HFFc6 (cell line): ENCODE results near the gene GSK3A. TPM values are rescaled to one million over a fixed set of nuclear protein-coding genes. Genes with fewer than 3 reads are reported as not detected.

Source experiments
- DNase-seq: peaks from one replicate; pipeline ENCODE4 v3.0.0-alpha.2; 2018
- H3K27ac Mint-ChIP-seq: 2 replicates; pipeline ENCODE4 v1.8.0; 2020; ENCODE audit warnings: mild to moderate bottlenecking, mixed read lengths
- H3K27me3 Mint-ChIP-seq: 2 replicates; pipeline ENCODE4 v1.8.0; 2021; ENCODE audit warnings: mild to moderate bottlenecking, moderate library complexity, mixed read lengths; ENCODE audit not compliant: insufficient read depth
- H3K36me3 Mint-ChIP-seq: 2 replicates; pipeline ENCODE4 v1.8.0; 2021; ENCODE audit warnings: low read depth, mixed read lengths
- H3K4me1 Mint-ChIP-seq: 2 replicates; pipeline ENCODE4 v1.8.0; 2020; ENCODE audit warnings: low read depth, mixed read lengths
- H3K4me3 Mint-ChIP-seq: 2 replicates; pipeline ENCODE4 v1.8.0; 2020; ENCODE audit warnings: mild to moderate bottlenecking, moderate library complexity, mixed read lengths
- H3K9me3 Mint-ChIP-seq: 2 replicates; pipeline ENCODE4 v1.8.0; 2020; ENCODE audit warnings: mild to moderate bottlenecking, mixed read lengths
- total RNA-seq, 6 experiments: library from RNA; stranded (reverse); fragmentation: NEBNext Ultra II Directional; extraction: Animal tissue kit (Norgen Biotek cat#: 25700); gene quantifications; 2 replicates in 1 of 6; 3 replicates in 5 of 6; pipeline ENCODE4 v1.2.3, GENCODE V29; 2021
- TF ChIP-seq, protein P1 (sequence below): fragments of 200-600 bp; sonication (generic); IDR thresholded peaks from 2 replicates; pipeline ENCODE4 v1.5.0; 2021; ENCODE audit warnings: antibody characterized with exemption, mild to moderate bottlenecking

GSK3A gene
- total RNA-seq, 6 experiments from 2014 or later, result 36.3 to 45.5 (median 43.1) TPM

DNA sequence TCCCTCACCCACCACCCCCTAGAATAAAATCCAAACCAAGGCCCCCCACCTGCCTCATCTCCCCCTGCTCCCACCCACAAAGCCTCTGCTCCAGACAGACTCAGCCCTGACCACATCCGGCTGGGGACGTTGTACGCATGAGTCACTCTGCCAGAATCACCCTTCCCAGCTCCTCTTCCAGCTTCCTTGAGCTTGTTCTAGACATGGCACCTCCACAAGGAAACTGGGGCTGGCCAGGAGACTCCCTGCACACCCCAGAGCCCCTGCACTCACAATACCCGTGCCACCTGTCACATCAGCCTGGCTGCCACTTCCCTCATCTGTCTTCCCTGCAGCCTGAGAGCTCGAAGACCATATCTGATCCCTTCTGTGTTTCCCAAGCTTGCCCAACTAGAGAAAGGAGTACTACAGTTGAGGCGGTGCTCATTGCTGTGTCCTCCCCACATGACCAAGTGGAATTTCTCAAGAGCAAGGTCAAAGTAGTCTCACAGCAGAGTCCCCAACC, 34.6 kb downstream of the GSK3A start:
- H3K27ac Mint-ChIP-seq, result peak overlapping the region; percentile 95
- peaks cover 51% of the 10 kb centered on the region for H3K36me3 Mint-ChIP-seq
- H3K27me3 Mint-ChIP-seq, result no peaks in the 10 kb centered on the region
- H3K4me3 Mint-ChIP-seq, result peak overlapping the region; percentile 45
- TF ChIP-seq, protein P1, sequence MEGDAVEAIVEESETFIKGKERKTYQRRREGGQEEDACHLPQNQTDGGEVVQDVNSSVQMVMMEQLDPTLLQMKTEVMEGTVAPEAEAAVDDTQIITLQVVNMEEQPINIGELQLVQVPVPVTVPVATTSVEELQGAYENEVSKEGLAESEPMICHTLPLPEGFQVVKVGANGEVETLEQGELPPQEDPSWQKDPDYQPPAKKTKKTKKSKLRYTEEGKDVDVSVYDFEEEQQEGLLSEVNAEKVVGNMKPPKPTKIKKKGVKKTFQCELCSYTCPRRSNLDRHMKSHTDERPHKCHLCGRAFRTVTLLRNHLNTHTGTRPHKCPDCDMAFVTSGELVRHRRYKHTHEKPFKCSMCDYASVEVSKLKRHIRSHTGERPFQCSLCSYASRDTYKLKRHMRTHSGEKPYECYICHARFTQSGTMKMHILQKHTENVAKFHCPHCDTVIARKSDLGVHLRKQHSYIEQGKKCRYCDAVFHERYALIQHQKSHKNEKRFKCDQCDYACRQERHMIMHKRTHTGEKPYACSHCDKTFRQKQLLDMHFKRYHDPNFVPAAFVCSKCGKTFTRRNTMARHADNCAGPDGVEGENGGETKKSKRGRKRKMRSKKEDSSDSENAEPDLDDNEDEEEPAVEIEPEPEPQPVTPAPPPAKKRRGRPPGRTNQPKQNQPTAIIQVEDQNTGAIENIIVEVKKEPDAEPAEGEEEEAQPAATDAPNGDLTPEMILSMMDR, result no peak
- peak; percentile 80 for DNase-seq
- H3K9me3 Mint-ChIP-seq, result no peaks in the 10 kb centered on the region
- H3K4me1 Mint-ChIP-seq, result peaks cover 61% of the 10 kb centered on the region

DNA sequence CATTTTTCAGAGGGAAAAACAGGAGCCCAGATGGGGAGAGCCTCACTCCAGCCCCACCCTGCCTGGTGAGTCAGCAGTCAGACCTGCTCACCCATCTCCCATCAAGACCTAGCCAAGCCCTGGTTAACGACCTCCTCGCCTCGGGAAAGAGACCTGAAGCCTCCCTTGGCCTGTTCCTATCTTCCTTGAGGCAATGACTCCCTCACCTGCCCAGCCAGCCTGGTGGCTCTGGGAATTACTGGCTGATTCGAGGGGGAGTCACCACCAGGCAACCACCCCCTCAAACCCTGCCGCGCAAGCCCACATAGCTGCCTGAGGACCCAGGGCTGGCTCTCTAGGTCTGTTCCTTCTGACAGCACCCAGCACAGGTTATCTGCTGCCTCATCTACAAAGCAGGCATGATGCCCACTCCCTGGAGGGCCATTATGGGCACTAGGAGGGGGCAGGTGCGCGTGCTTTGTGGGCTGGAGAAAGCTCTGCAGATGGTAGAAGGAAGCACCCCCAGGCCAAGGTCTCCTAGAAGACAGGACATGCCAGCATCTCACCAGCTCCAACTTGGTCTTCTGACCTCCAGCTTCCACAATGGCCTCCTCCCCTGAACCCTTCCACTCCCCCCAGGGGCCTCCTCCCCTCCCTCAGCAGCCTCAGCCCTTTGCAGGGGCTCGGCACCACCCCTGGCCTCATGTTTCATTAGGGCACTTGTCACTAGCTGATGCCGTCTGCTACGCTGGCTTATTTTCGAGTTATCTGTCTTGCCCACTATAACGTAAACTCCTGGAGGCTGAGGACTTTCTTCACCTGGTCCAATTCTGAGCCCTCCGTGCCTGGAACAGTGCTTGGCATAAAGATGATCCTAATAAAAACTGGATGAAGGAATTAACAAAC, 35.3 kb downstream of the GSK3A start:
- DNase-seq, result peak; percentile 54
- peaks cover 61% of the 10 kb centered on the region for H3K4me1 Mint-ChIP-seq
- H3K9me3 Mint-ChIP-seq, result no peaks in the 10 kb centered on the region
- TF ChIP-seq, protein P1, result no peak
- H3K36me3 Mint-ChIP-seq, result peaks cover 51% of the 10 kb centered on the region
- H3K27me3 Mint-ChIP-seq, result no peaks in the 10 kb centered on the region; the same call in 1 of the 2 replicates
- H3K27ac Mint-ChIP-seq, result peak overlapping the region; percentile 95
- peak overlapping the region; percentile 51 for H3K4me3 Mint-ChIP-seq

DNA sequence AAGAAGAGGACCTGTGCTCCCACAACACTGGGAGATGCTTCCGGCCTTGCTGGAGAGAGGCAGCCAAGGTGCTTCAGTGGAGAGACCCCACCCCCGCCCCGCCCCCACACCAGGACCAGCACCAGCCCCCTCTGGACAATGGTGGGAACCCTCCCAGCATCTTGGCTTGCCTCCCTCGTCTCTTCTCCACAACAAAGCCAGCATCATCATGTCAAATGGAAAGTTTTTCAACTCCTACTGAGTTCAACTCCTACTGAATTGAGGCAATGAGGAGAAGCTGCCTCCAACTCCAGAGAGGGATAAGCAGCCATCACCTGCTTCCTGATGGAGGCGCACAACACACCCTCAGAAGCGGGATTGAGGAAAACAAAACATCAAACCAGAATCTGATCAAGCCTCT, 37.7 kb downstream of the GSK3A start:
- peaks cover 5% of the 10 kb centered on the region for H3K27me3 Mint-ChIP-seq
- no peak overlapping the region for H3K4me3 Mint-ChIP-seq
- H3K36me3 Mint-ChIP-seq, result peaks cover 62% of the 10 kb centered on the region
- TF ChIP-seq, protein P1, result no peak
- no peak for DNase-seq
- H3K4me1 Mint-ChIP-seq, result peaks cover 66% of the 10 kb centered on the region
- H3K27ac Mint-ChIP-seq, result no peak overlapping the region; the same call in 1 of the 2 replicates
- no peaks in the 10 kb centered on the region for H3K9me3 Mint-ChIP-seq

DNA sequence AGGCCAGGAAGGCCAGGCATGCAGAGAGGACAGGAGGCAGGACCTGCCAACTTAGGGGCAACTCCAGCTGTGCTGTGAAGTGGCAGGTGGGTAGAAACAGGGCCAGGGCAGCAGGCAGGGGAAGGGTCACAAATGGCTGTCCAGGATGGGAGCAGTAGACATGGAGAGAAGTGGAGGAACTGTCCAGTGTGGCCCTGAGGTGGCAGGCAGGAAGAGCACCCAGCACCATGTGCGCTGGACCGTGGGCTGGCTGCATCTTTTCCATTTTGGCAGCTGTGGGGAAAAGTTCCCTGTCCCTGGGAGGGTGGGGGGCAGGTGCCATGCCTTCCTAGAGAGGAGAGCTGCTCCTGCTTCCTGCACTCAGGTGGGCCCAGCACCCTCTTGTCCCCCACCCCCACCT, 38.7 kb downstream of the GSK3A start:
- no peaks in the 10 kb centered on the region for H3K9me3 Mint-ChIP-seq
- H3K4me3 Mint-ChIP-seq, result no peak overlapping the region
- peaks cover 62% of the 10 kb centered on the region for H3K4me1 Mint-ChIP-seq
- TF ChIP-seq, protein P1, result no peak
- H3K36me3 Mint-ChIP-seq, result peaks cover 59% of the 10 kb centered on the region
- no peak for DNase-seq
- H3K27me3 Mint-ChIP-seq, result peaks cover 5% of the 10 kb centered on the region
- H3K27ac Mint-ChIP-seq, result no peak overlapping the region

DNA sequence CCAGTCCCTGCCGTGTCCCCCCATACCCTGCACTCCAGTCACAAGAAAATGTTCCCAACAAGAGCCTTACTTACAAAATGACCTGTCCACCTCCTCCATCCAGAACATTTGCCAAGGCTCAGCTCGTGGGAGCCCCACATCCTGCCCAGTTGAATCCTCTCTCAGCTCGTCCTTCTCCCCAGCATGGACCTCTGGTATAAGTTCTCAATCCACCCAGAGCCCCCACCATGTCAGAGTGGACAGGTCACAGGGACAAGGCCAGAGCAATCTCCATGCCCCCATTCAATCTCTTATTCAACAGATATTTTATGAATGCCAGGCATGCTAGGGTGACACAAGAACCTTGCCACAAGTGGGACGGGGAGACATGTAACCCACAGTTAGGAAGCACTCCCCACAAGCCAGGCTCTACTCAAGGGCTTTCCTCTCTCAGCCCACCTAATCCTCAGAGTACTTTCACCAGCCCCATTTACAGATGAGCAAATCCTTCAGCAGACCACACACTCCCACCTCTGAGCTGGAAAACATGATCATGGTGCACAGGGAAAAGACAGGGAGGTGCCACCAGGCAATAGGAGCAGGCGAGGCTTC, 40.0 kb downstream of the GSK3A start:
- H3K27ac Mint-ChIP-seq, result no peak overlapping the region
- H3K4me1 Mint-ChIP-seq, result peaks cover 51% of the 10 kb centered on the region
- TF ChIP-seq, protein P1, result no peak
- no peaks in the 10 kb centered on the region for H3K9me3 Mint-ChIP-seq
- no peak for DNase-seq
- peaks cover 5% of the 10 kb centered on the region for H3K27me3 Mint-ChIP-seq
- peaks cover 50% of the 10 kb centered on the region for H3K36me3 Mint-ChIP-seq
- no peak overlapping the region for H3K4me3 Mint-ChIP-seq
